SKM-1 treated with dmso at 0.1 percent for 144 hours (cell line): ENCODE measurements around the gene COL24A1.
"Not testable (repeated sequence)": the region's sequence is repeated elsewhere in the genome, so short reads cannot be mapped to it uniquely, and the experiment has no call there.

Source experiments
- DNase-seq: peaks from one replicate; lab custom pipeline; 2025; ENCODE audit not compliant: unreplicated experiment; lab: John Stamatoyannopoulos, UW

The COL24A1 gene

DNA sequence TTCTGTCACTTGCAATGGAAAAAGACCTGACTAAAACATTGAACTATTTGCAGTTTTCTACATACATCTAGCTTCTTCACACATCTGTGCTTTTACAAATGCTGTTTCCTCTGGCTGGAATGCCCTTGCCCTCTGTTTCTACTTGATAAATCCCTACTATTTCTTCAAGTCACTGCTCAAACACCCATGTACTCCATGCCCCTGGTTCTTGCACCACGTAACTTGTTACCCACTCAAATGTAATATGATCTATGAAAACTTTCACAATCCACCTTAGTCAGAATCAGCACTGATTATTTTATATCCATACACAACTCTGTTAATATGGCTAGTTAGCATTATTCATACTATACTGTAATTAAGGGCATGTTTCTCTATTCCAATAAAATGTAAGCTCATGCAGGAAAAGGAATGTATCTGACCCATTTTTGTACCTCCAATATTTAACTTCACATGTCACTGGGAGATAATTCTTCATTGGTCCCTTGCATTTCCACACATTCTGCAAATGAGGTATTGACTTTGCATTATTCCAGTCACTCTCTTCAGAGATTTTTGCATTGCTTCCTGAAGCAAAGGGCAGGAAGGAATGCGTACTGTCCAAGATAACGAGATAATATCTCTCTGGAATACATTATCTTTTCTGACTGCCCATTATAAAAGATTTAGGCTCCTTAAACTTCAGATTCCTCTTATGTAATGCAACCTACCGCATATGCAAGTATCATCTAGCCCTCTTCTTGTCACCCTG, 158.3 kb downstream of the COL24A1 start:
- DNase-seq, result no peak

DNA sequence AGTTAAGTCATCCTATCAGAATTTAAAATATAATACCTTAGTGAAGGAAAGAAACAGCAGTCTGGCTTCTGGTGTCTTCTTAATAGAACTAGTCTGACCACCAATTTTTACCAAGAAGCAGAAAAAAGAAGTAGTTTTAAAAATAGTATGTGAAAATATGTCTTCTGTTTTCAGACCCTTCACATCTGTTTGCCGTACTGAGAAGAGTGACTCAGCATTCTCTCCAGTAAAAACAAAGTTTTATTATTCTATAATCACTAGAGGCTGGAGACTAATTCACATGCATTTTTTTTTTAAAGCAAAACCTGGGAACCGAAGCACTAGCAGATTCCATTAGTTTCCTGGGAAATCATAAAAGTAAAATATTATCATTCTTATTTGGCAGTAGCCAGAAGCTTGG, 163.8 kb downstream of the COL24A1 start:
- no peak for DNase-seq

DNA sequence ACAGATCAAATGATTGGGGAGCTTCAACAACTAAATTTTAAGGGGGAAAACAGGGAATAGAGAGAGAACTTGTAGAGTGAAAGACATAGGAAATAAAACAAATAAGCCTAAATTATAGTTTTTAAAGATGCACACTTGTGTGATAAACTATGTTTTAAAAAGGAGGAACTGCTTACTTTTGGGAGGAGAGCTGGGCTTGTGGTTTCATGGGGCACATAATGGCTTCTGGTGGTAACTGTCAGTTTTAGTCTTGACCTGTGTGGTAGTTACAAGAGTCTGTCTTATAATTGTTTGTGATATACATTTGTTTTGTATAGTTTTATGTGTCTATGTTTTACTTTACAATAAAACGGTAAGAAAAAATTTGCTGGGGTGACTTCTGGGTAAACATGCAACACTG, 165.3 kb downstream of the COL24A1 start:
- peak; percentile 12 for DNase-seq

DNA sequence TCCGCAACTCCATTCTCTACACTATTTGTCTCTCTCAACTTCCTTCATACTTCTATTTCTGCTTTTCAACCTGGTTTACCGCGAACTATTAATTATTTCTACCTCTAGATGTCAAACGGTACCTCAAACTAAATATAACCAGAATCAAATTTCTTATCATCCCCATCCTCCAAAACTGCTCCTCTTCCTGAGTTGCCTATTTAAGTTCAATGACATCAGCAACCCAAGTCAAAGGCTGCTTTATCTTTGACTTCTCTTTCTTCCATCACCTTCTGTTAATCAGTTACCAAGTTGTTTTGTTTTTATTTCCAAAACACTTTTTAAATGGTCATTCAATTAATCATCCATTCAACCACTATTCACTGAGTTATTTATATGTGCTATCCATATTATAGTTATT, 171.9 kb downstream of the COL24A1 start:
- no peak for DNase-seq

DNA sequence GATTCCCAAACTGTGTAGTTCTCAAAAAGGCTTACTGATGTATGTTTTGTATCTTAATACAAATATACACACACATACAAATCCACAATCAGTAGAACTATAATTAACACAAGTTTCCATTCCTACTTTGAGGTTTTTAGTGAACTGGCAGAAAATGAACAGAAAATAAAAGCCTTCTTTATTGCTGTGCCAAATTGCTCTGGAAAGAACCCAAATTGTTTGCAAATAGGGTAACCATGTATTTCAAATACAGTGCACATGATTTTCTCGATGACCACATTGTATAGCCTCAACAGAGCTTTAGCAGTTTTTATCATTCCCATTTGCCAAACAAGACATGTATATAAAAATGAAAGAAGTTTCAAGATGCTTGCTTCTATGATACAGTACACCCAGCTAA, 173.3 kb downstream of the COL24A1 start:
- no peak for DNase-seq

DNA sequence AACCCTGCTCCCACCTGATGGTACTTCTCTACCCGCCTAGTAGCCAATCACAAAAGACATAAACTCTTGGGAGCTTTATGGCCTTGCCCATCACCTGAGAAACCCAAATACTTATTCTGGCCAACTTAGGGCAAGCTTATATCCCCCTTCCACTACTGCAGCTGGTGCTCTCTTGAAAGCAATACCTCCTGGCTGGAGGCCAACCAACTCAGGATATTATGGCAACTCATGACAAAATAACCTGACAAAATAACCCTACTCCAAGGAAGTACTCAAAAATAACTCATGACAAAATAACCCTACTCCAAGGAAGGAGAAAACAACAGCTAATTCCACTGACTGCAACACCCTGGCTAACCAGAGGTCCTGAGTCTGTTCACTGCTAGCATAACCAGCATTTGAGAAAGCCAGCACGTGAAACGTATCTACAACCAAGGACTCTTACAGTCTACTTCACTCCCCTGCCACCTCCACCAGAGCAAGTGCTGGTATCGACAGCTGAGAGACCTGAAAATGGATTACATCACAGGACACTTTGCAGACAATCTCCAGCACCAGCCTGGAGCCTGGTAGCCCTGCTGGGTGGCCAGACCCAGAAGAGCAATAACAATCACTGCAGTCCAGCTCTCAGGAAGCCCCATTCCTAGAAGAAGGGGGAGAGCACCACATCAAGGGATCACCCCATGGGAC, 179.9 kb downstream of the COL24A1 start:
- no peak for DNase-seq

DNA sequence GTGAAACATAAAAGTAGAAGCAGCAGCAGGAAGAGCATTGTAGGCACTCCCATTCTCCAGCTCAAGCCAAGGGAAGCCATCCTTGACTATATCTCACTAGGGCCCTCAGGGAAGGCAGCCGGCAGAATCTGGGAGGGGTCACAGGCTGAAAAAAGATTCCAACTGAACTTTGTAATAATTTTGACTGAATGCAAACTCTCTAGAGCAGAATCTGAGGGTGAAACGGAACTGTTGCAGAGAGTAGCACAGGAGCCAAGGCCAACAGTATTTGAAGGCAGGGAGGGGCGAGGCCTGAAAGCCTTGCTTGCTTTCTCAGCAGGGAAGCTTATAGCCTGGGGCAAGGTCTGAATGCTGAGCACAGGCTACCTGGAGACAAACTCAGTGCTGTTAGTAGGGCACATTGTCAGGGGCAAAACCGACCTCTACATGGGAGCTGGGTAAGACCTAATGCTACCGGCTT, 180.6 kb downstream of the COL24A1 start:
- DNase-seq, result no peak

DNA sequence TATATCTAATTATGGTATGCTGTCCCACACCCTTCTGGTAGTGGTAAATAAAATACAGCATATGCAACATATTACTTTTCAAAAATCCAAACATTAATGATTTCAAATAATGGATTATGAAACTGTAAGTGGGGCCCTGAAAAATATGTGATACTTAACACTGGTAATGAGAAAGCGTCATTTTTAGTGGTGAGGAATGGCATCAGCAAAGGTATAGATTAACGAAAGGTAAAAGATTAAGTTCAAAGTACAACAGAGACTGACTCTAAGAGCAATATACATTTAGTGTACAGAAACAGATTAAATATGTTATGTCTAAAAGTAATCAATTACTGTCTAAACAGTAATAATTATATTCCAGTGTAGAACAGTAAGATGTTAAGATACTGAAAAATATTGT, 194.1 kb downstream of the COL24A1 start:
- no peak for DNase-seq

DNA sequence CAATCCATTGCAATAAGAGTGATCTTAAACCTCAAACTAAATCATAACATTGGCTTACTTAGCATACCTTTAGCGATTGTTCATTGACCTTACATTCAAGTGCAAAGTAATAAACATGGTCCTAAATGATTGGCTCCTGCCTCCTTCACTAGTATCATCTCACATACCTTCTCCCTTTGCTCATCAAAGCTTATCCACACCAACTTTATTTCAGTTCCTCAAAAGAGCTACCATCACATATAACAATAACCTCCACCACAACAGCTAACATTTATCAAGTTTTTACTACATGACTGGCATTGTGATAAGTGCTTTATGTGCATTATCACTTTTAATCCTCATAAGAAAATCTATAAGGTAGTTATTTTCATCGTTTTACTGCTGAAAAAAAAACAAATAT, 198.8 kb downstream of the COL24A1 start:
- no peak for DNase-seq

DNA sequence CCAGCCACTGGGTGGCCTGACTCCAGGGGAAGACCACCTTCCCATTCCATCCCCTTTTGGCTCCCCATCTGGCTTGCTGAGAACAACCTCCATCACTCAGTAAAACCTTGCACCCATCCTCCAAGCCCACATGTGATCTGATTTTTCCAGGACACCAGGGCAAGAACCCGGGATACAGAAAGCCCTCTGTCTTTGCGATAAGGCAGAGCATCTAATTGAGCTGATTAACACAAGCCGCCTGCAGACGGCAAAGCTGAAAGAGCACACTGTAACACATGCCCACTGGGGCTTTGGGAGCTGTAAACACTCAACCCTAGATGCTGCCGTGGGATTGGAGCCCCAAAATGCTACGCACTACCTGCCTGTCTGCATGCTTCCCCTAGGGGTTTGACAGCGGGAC, 201.4 kb downstream of the COL24A1 start:
- DNase-seq, result not testable (repeated sequence)

DNA sequence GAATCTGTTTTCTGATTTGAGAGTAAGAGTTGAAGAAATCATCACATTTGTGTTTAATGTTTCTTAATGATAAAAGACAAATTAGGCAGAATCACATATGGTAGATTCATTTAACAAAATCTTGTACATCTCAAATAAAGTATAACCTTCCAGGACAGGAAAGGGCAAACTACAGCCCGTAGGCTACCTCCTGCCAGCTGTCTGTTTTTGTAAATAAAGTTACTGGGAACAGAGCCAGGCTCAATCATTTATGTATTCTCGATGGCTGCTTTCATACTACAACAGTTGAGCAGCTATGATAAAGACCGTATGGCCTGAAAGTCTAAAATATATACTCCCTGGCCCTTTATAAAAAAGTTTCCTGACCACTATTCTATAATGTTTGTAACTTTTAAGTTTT, 204.1 kb downstream of the COL24A1 start:
- no peak for DNase-seq

DNA sequence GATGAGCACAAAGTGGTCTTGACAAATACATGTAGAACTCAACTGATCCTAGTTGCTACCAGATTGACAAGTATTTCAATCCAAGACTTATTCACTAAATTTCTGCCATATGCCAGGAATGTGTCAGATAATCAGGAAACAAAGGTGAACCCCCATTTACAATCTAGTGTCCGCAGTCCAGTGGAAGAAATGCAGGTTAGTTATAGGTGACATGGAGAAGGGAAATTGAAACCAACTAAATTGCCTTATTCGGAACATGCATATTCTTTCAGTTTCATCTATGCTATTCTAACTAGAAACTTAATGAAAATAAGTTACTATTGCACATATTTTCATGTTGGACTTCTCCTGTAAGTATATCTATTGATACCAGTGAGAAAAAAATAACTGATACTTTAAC, 209.4 kb downstream of the COL24A1 start:
- no peak for DNase-seq

DNA sequence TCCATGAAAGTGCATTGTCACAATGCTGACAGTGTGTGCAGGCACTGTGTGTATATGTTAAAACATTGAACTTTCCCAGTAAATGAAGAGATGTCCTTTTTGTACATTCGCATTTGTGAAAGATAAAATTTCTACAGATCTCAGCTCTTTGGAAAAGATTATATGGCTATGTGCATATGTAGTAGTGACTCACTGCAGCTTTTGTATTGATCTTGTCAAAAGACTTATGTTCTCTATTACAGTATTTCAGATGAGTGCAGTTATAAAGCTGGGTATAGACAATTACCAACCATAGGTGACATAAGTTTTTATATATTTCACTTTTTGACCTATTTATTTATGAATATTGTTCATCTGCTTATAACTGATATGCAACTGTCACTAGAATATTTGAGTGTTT, 212.6 kb downstream of the COL24A1 start:
- no peak for DNase-seq

DNA sequence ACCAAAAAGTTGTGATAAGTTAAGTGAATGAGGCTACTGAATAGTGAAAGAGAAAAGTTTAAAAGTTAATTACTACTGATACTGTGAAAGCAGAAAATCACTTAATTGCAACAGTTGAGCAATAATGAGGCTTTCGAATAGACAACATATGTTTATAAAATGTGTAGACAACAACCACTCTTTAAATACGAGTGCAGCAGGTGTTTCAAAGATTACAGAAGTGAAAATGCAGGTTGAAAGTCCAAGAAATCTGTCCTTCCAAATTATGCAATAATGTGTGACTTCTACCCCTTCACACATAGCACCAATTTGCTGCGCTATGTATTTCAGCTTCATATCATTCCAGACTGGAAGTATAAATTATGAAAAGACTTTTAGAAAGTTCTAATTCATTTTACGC, 213.0 kb downstream of the COL24A1 start:
- no peak for DNase-seq

DNA sequence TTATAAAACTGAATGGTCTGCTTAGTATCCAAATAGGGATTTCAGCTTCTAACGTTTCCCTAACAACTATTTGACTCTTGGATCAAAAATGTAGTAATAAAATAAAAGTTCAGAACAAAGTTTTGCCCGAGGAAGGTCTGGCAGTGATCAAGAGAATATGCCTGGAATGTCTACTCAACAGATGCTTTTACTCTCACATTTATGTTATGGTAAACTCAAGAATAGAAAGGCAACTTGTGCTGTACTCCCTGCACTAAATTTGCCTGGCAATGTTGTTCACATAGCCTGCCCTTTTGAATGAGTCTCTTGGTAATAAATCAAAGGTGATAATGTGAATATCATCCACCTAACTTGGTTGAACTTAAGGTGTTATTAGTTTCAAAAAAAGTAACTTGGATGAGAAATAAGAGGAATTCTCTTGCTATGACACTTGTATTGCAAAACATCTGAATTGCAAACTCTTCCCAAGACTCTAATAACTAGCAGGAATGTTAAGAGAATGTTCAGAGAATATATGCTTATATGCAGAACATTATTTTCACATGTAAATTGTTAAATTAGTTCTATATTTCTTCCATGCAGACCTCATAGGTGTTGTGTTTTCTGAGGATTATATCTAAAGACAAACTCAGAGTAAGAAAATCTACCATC, 215.8 kb downstream of the COL24A1 start:
- DNase-seq, result no peak

DNA sequence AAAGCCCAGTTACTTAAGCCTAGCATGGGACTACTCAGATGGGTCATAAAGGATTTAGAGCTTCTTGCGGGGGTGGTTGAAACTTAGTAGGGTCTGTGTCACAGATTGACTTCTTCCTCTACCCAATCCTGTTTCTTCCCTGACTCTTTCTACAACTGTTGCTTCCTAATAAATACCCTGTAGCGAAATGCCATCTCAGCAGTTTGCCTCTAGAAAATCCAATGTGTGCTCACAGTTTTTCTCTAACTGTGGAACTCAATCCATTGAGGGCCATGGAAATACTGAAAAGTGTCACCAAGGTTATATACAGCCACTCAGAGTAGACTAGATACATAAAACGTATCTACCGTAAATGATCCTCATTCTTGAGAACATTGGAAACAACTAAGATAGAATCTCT, 217.7 kb downstream of the COL24A1 start:
- DNase-seq, result no peak

DNA sequence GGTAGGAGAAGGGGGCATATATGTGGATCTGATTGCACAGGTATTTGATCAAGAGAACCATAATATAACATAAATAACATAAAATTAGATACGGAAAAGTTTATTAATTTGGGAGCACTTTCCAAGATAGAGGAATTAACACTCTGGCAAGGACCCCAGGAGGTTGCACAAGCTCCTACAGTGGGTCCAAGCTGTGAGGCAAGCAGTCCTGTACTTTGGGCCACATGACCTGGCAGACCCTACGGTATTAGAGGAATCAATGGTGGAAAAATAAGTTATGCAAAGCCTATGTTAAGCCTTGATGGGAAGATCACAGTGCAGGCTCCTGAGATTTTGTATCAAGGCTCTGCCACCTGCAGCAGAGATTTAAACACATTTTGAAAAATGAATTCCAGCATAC, 220.1 kb downstream of the COL24A1 start:
- no peak for DNase-seq

DNA sequence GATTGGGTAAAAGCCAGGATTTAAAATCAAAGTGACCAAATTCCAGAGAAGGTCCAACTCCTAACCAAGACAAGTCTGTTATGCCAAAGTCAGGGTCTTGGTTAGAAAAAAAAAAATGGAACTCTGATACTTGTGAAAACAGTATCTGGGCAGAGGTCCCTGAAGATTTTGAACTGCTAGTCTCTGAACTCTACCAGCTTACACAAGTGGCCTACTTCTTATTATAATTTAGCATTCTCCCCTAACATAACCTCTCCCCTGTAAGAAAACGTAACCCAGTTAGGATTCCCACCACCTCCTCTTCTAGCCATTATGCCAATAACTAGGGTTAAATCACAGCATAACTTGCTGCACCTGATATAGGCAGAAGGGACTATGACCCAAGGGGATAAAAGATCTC, 220.5 kb downstream of the COL24A1 start:
- DNase-seq, result no peak

DNA sequence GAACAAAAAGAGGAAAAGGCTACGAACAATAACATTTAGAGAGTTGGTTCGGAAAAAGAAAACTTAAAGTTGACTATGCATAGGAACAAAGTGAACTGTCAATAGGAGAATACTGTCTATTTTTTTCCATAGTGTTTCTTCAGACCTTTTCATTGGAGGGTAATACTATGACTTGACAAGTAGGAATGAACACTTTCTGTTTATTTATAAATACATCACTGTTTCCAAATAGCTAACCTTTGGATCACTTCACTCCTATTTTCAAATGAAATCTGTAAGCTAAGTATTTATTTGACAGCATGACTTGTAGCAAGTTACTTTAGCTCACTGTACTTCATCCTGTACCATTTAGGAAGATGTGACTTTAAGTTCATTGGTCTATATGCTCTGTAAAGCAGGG, 221.3 kb downstream of the COL24A1 start:
- no peak for DNase-seq

DNA sequence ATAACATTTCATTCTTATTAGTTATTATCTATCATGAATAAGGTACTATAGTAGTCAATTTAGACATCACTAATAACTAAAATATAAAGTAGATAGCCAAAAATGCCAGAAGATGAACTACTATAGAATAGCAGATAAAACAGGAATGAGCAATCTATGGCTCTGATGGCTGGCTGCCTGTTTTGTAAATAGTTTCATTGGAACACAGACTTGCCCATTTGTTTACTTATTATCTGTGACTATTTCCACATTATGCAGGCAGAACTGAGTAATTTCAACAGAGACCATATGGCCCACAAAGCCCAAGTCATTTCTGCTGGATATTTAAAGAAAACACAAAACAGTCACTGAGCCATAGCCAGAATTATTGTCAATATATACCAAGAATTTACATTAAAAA, 222.1 kb downstream of the COL24A1 start:
- no peak for DNase-seq

DNA sequence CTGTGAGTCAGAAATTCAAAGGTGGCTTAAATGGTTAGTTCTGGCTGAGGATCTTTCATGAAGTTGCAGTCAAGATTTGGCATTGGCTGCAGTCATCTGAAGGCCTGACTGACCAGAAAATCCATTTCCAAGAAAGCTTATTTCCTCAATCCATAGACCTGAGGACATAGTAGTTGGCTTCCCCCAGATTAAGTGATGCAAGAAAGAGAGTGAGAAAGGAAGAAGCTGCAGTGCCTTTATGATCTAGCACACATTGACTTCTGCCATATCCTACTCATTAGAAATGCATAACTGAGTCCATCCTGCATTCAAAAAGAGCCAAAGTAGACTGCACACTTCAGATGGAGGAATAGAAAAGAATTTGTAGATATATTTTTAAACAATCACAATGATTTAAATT, 222.6 kb downstream of the COL24A1 start:
- DNase-seq, result no peak

DNA sequence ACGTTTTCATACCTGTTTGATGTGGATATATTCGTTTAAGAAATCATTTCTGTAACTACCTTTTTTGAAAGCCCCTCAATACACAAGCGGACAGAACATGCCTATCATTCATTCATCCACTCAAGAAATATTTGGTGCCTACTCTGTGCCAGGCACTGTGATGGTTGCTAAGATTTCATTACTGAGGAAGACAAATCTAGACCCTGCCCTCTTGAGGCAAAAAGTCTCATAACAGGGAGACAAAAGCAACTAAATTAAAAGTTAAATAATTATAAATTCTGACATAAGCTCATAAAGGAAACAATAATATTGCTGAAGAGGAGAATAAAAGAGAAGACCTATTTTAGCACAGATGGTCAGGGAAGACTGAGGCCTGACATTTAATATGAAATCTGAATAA, 244.8 kb downstream of the COL24A1 start:
- peak; percentile 2 for DNase-seq
